COLO829 (cell line): ENCODE measurements around the gene INAVA.
"Not testable (repeated sequence)": the region's sequence is repeated elsewhere in the genome, so short reads cannot be mapped to it uniquely, and the experiment has no call there.

Experiments used
- DNase-seq: peaks from one replicate; pipeline ENCODE4 v3.0.0; 2012; ENCODE audit warnings: low spot score

Gene INAVA

DNA sequence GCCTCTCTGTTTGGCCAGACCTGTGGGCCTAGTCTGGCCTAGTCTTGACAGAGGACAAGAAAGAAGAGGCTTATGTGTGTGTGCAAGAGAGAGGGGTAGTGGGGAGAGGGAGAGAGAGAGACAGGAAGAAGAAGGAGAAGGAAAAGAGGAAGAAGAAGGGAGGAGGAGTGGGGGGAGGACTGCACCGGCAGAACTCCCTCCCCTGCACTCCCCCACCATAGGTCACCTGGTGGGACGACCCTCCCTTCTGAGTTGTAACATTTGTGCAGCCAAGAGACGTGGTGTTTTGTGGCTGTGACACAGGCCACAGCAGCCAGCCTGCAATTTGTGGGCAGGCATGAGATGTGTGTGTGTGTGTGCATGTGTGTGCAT is 4.3 kb downstream of the INAVA start:
- DNase-seq = no peak

DNA sequence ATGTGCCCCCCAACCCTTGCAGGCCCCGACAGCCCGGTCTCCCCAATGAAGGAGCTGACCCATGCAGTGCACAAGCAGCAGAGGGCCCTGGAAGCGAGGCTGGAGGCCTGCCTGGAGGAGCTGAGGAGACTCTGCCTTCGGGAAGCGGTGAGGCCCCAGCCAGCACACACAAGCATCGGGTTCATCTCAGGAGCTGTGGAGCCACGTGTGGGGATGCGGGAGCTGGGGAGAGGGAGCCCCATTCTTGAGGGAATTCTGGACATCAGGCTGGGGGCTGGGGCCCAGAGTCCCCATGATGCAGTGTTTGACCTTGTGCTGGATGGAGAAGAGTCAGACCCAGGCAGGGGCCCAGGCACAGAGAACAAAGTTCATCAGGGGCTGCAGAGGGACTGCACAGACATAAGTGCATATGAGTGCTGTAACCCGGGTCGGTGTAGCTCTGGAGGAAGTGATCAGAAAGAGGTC is 4.8 kb downstream of the INAVA start:
- DNase-seq = no peak

DNA sequence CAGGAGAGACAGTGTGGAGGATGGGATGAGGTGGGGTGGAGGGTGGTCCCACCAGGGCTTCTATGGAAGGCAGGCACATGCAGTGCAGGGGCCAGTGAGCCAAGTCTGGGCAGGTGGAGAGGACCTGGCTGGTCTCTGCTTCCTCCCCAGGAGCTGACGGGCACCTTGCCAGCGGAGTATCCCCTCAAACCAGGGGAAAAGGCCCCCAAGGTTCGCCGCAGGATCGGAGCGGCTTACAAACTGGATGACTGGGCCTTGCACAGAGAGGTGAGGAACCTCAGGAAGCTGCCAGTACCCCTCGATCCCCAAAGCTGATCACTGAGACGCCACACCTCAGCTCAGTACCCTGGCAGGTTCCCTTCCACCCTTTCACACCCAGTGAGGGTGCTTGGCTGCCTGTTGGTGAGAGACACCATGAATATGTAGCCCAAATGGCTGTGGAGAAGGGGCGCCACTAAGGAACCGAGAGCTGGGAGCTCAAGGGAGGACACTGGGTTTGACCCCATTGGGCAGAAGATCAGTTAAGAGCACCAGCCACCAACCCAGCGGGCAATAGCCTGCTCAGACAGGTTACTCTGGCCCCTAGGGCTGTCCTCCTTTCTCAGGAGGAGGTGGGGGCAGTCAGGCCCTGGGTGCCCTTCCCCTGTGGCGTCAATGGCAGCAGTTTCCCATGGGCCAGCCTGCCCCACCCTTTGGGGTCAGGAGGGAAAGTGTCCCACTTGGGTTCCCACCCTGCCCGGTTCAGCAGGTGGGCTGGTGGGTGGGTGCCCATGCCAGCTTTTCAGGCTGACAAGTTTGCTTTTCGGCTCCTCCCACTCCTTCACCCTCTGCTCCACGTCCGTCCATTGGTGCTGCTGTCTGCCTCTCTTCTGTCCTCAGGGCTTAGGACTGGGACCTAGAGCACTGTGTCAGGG is 5.5 kb downstream of the INAVA start:
- DNase-seq = no peak

- no peak for DNase-seq
These were observed 6.2 kb downstream of the INAVA start for GRCh38 chr1:200900877-200901276.

DNA sequence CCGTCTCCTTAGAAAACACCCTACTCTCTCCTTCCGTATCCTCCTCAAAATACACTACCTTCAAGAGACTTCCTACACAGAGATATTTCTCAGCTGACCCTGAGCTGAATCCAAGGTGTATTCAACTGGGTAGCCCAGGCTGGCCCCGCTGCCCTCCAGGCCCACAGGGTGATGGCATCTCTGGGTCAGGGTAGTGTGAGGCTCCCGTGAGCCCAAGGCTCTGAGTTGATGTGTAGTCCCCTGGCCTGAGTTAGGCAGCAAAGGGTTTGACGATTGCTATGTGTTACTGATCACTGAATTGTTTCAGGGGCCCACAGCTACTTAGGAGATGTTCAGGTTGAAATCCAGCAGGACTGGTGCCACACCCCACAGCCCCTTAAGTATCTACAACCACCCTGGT is 6.7 kb downstream of the INAVA start:
- no peak for DNase-seq

GRCh38 chr1:200901796-200902444 is 7.2 kb downstream of the INAVA start:
- DNase-seq = no peak

DNA sequence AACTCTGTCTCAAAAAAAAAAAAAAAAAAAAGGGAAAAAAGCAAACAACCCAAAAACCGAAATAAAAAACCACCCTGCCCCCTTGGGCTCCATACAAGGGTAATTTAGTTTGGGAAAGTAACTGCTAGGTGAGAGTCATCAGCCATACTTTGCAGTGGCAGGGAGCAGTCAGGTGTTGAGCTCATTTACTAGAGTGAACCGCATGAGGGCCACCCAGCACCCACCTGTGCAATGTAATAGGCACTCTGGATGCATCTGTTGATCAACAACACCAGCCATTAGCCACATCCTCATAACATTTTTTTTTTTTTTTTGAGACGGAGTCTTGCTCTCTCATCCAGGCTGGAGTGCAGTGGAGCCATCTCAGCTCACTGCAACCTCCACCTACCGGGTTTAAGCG is 9.1 kb downstream of the INAVA start:
- no peak for DNase-seq

GRCh38 chr1:200904772-200905171 is 10.1 kb downstream of the INAVA start:
- no peak for DNase-seq

GRCh38 chr1:200905411-200906052 is 10.8 kb downstream of the INAVA start:
- DNase-seq = no peak

DNA sequence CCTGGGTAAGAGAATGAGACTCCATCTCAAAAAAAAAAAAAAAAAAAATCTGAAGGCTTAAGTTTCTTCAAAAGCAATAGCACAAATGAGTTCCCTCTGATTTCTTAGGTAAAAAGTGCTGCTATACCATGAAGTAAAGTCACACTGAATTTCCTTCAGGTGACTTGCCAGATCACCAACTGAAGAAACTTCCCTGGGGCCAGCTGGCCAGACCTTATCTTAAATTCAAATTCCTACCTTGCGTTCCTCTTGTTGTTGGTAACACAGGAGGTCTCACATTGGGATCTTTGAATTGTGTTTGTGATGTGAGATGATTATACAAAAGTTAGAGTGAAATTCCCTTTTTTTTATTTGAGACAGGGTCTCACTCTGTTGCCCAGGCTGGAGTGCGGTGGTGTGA is 11.8 kb downstream of the INAVA start:
- DNase-seq = no peak

GRCh38 chr1:200907611-200908097 is 13.0 kb downstream of the INAVA start:
- DNase-seq = no peak

- DNase-seq = no peak
These were observed 13.6 kb downstream of the INAVA start for GRCh38 chr1:200908191-200908868.

DNA sequence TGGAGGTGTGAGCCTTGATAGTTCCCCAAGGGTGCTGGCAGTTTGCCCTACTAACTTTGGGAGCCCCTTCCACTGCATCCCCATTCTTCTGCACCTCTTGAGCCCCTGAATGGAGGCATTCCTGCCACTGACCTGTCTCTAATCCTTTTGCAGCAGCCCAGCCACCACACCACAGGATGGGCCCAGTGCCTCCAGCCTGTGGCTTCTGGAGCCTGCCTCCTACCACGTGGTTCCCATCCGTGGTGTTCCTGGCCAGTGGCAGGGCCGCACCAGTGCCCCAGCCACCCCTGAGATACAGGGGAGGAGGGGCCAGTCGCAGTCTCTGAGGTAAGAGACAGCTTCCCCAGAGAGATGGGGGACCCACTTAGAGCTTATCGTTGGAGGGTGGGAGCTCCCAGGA is 14.4 kb downstream of the INAVA start:
- no peak for DNase-seq

- DNase-seq = no peak
These were observed 15.1 kb downstream of the INAVA start for GRCh38 chr1:200909757-200910239.

- no peak for DNase-seq
These were observed 16.7 kb downstream of the INAVA start for GRCh38 chr1:200911361-200911760.

GRCh38 chr1:200911936-200912335 is 17.2 kb downstream of the INAVA start:
- DNase-seq = not testable (repeated sequence)

- no peak for DNase-seq
These were observed 18.2 kb downstream of the INAVA start for GRCh38 chr1:200912737-200913407.

DNA sequence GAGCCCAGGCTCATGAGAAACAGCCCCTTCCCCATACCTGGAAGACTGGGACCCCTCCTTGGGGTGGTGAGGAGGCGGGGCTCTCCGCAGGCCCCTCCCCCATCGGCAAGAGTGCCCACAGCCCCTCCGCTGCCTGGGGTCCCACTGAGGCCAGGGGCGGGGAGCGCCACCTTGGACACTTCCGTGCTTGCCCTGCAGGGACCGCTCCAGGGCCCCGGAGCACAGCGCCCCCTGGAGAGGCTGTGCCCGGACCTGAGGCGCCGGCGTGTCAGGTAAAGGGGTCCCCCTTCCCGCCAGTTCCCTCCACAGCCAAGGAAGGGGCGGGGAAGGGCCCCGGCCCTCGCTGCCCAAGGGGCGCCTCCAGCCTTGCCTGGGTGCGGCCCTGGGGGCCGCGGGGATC is 21.5 kb downstream of the INAVA start:
- DNase-seq = no peak

DNA sequence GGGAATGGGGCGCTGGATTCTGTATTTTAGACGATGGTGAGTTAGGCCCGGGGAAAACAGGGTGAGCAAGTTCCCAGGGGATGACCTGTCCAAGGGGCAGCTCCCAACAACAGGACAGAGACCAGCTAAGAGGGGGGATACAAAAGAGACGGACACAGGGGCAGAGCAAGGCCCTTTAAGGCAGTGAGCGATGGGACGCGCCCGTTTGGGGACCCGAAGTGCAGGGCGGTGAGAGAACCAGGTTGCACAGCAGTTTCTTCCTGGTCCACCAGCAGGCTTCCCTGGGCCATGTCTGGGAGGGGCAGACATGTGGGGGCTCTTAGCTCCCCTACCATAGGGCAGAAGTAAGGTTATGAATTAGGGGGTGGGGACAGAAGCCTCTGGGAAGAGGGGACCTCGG is 22.0 kb downstream of the INAVA start:
- DNase-seq = no peak

DNA sequence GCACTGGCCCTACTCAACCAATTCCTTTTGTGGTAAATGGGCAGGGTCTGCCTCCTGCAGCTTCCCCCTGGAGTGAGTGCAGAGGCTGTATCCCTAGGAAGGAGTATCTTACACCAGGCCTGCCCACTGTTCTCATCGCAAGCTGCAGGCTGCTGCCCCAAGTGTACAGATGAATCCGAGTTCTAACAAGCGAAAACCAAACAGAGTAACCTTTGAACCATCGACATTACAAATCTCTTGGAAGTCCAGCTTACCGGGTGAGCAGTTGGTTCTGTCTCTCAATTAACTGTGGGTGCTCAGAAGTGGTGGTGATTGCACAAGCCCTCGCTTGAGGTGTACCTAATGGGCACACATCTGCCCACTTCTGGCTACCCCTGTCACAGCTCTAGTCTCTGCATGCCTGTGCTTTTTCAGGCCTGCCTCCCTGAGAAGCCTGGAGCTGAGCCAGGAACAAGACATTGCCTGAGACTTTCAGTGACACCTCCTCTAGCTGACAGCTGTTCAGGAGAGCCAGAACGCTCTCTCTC is 22.7 kb downstream of the INAVA start:
- no peak for DNase-seq

- no peak for DNase-seq
These were observed 23.3 kb downstream of the INAVA start for GRCh38 chr1:200918006-200918405.
